H1 (cell line): ENCODE data around the gene DNER. TPM values are rescaled to one million over a fixed set of nuclear protein-coding genes. Genes with fewer than 3 reads are reported as not detected.
"Not testable (repeated sequence)": the region's sequence is repeated elsewhere in the genome, so short reads cannot be mapped to it uniquely, and the experiment has no call there.

Experiments used
- CTCF ChIA-PET: fragments of 300-600 bp; sonication (Branson Sonifier 250); formaldehyde crosslinking; loops from one replicate; lab custom pipeline; 2021; ENCODE audit not compliant: partially characterized antibody; lab: Charles Lee
- POLR2A ChIA-PET: fragments of 300-600 bp; sonication (Branson Sonifier 250); formaldehyde crosslinking; loops from one replicate; lab custom pipeline; 2021; ENCODE audit warnings: inconsistent platforms; ENCODE audit not compliant: partially characterized antibody; lab: Charles Lee
- DNase-seq, 2 experiments: peaks; one replicate each; pipeline versions ENCODE4 v3.0.0 to v3.0.0-alpha.2; 2010 to 2022; ENCODE audit warnings: low spot score in 2 of 2, low read depth in 1 of 2, mixed read lengths in 1 of 2
- FAIRE-seq: peaks from 2 replicates; lab custom pipeline; 2011; peaks lifted over from hg19 to GRCh38; lab: Jason Lieb, UNC
- H2AFZ ChIP-seq: 2 replicates; pipeline ENCODE4 v1.8.1; 2012; ENCODE audit warnings: low read length, inconsistent platforms
- H2AK5ac ChIP-seq: 2 replicates; pipeline ENCODE4 v1.6.1; 2013; ENCODE audit warnings: low read depth, low read length
- H2BK120ac ChIP-seq: replicated peaks from 2 replicates; pipeline ENCODE3; 2013; ENCODE audit warnings: low read depth, low read length, inconsistent platforms
- H2BK12ac ChIP-seq: 2 replicates; pipeline ENCODE4 v1.6.1; 2013; ENCODE audit warnings: low read depth, low read length
- H2BK15ac ChIP-seq: 2 replicates; pipeline ENCODE4 v1.6.1; 2013; ENCODE audit warnings: low read length
- H2BK20ac ChIP-seq: 2 replicates; pipeline ENCODE4 v1.6.1; 2013; ENCODE audit warnings: low read length
- H2BK5ac ChIP-seq: 2 replicates; pipeline ENCODE4 v1.6.1; 2013; ENCODE audit warnings: low read depth, low read length
- H3K14ac ChIP-seq: 2 replicates; pipeline ENCODE4 v1.6.1; 2013; ENCODE audit warnings: inconsistent platforms; ENCODE audit not compliant: insufficient read length
- H3K18ac ChIP-seq: 2 replicates; pipeline ENCODE4 v1.6.1; 2013; ENCODE audit warnings: low read length; ENCODE audit errors: extremely low read depth
- H3K23ac ChIP-seq: 2 replicates; pipeline ENCODE4 v1.6.1; 2013; ENCODE audit warnings: inconsistent platforms; ENCODE audit not compliant: insufficient read length
- H3K23me2 ChIP-seq: 2 replicates; pipeline ENCODE4 v1.6.1; 2013; ENCODE audit warnings: low read depth, low read length
- H3K27ac ChIP-seq: 2 replicates; pipeline ENCODE4 v1.6.1; 2011; ENCODE audit warnings: low read depth, low read length, inconsistent platforms
- H3K27me3 ChIP-seq, 4 experiments: replicated peaks in 1 of 4; 1 replicate in 1 of 4; 2 replicates in 3 of 4; pipeline versions ENCODE4 v1.6.1 to v1.8.1; 2011 to 2013; ENCODE audit warnings: low read length in 3 of 4, mild to moderate bottlenecking in 3 of 4, inconsistent platforms in 2 of 4, mixed read lengths in 2 of 4, moderate library complexity in 1 of 4; ENCODE audit not compliant: control insufficient read depth in 3 of 4, insufficient read depth in 3 of 4; ENCODE audit errors: extremely low read depth in 1 of 4
- H3K36me3 ChIP-seq, 4 experiments: 2 replicates each; pipeline versions ENCODE4 v1.6.1 to v1.8.1; 2011 to 2013; ENCODE audit warnings: mild to moderate bottlenecking in 4 of 4, low read length in 3 of 4, moderate library complexity in 2 of 4, control low read depth in 1 of 4, inconsistent platforms in 1 of 4; ENCODE audit not compliant: insufficient read depth in 4 of 4, control insufficient read depth in 2 of 4
- H3K4ac ChIP-seq: replicated peaks from 2 replicates; pipeline ENCODE3; 2013; ENCODE audit warnings: low read length, low read depth, mixed read lengths, inconsistent platforms; ENCODE audit not compliant: insufficient read length
- H3K4me1 ChIP-seq, 4 experiments: replicated peaks in 1 of 4; 1 replicate in 1 of 4; 2 replicates in 3 of 4; pipeline versions ENCODE4 v1.6.1 to v1.8.1; 2011 to 2013; ENCODE audit warnings: low read length in 3 of 4, inconsistent platforms in 2 of 4, mixed read lengths in 1 of 4; ENCODE audit not compliant: insufficient read depth in 4 of 4, control insufficient read depth in 3 of 4
- H3K4me2 ChIP-seq, 2 experiments: 2 replicates each; pipeline versions ENCODE4 v1.6.1 to v1.8.1; 2011 to 2013; ENCODE audit warnings: low read depth in 2 of 2, low read length in 2 of 2, control low read depth in 1 of 2, inconsistent platforms in 1 of 2, mild to moderate bottlenecking in 1 of 2; ENCODE audit not compliant: insufficient read depth in 1 of 2
- H3K4me3 ChIP-seq, 4 experiments: fragments of 200-600, 300-600 bp in 1 of 4; sonication (generic), shearing (Covaris generic), sonication (Bioruptor Twin) in 1 of 4; 2 replicates each; pipeline versions ENCODE4 v1.5.1 to v1.8.1; 2011 to 2016; ENCODE audit warnings: low read length in 4 of 4, low read depth in 3 of 4, control low read depth in 2 of 4, inconsistent platforms in 2 of 4, mild to moderate bottlenecking in 2 of 4, mixed read lengths in 1 of 4, moderate library complexity in 1 of 4; ENCODE audit not compliant: insufficient read depth in 2 of 4; ENCODE audit errors: extremely low read depth in 1 of 4
- H3K56ac ChIP-seq: replicated peaks from 2 replicates; pipeline ENCODE3; 2013; ENCODE audit warnings: low read depth, mild to moderate bottlenecking, mixed read lengths, low read length, inconsistent platforms; ENCODE audit not compliant: insufficient read length
- H3K79me1 ChIP-seq: 2 replicates; pipeline ENCODE4 v1.6.1; 2013; ENCODE audit warnings: low read depth, low read length, control low read depth
- H3K79me2 ChIP-seq, 2 experiments: 2 replicates each; pipeline versions ENCODE4 v1.6.1 to v1.8.1; 2012 to 2013; ENCODE audit warnings: low read length in 2 of 2, mild to moderate bottlenecking in 2 of 2, inconsistent platforms in 1 of 2; ENCODE audit not compliant: insufficient read depth in 2 of 2, control insufficient read depth in 1 of 2
- H3K9ac ChIP-seq, 4 experiments: replicated peaks in 1 of 4; 1 replicate in 1 of 4; 2 replicates in 3 of 4; pipeline versions ENCODE4 v1.6.1 to v1.8.1; 2011 to 2013; ENCODE audit warnings: low read depth in 3 of 4, low read length in 3 of 4, control low read depth in 2 of 4, mild to moderate bottlenecking in 2 of 4, moderate library complexity in 2 of 4, inconsistent platforms in 1 of 4; ENCODE audit errors: extremely low read depth in 1 of 4
- H3K9me3 ChIP-seq, 2 experiments: 2 replicates each; pipeline versions ENCODE4 v1.6.1 to v1.8.1; 2012 to 2013; ENCODE audit warnings: mild to moderate bottlenecking in 2 of 2, moderate library complexity in 2 of 2, control low read depth in 1 of 2, inconsistent platforms in 1 of 2, low read depth in 1 of 2, low read length in 1 of 2, mixed read lengths in 1 of 2; ENCODE audit not compliant: insufficient read depth in 2 of 2
- H4K20me1 ChIP-seq, 2 experiments: replicated peaks in 1 of 2; 2 replicates each; pipeline versions ENCODE3 to v1.8.1; 2011 to 2013; ENCODE audit warnings: inconsistent platforms in 2 of 2, low read length in 2 of 2, mild to moderate bottlenecking in 1 of 2; ENCODE audit not compliant: insufficient read depth in 2 of 2, control insufficient read depth in 1 of 2
- H4K5ac ChIP-seq: 2 replicates; pipeline ENCODE4 v1.6.1; 2013; ENCODE audit warnings: low read length, low read depth, mixed read lengths, inconsistent platforms; ENCODE audit not compliant: insufficient read length
- H4K8ac ChIP-seq: 2 replicates; pipeline ENCODE4 v1.8.0; 2013; ENCODE audit warnings: mild to moderate bottlenecking, moderate library complexity, low read length, inconsistent platforms; ENCODE audit not compliant: insufficient read depth; ENCODE audit errors: extremely low read depth
- H4K91ac ChIP-seq: replicated peaks from 2 replicates; pipeline ENCODE3; 2013; ENCODE audit warnings: low read length, mixed read lengths, inconsistent platforms; ENCODE audit not compliant: insufficient read length
- WGBS, 2 experiments: shearing (Covaris generic) in 1 of 2; methylation state at CpG; one replicate each; pipeline versions ENCODE4 v1.1.6 to v1.1.7; 2013 to 2015; ENCODE audit warnings: low lambda C conversion rate in 2 of 2, mixed read lengths in 2 of 2, inconsistent platforms in 1 of 2, low coverage in 1 of 2, missing lambda C conversion rate in 1 of 2; ENCODE audit not compliant: insufficient replicate concordance in 2 of 2, insufficient coverage in 1 of 2, insufficient read length in 1 of 2; ENCODE audit errors: extremely low coverage in 1 of 2, missing lambda C conversion rate in 1 of 2; 5-methylcytosine and 5-hydroxymethylcytosine counted together
- polyA plus RNA-seq, 7 experiments: library from polyadenylated mRNA; depleted of rRNA in 3 of 7; stranded (reverse) in 5 of 7; unstranded in 2 of 7; fragments of >200 nt in 5 of 7; fragments of 200-250 nt in 2 of 7; gene quantifications; 1 replicate in 5 of 7; 2 replicates in 1 of 7; 4 replicates in 1 of 7; pipeline versions ENCODE4 v1.2.1 to v1.2.3, GENCODE V29; 2011 to 2013; ENCODE audit warnings: missing spikeins in 2 of 7, mixed read lengths in 2 of 7
- total RNA-seq: library from RNA; stranded (reverse); fragmentation: NEBNext Ultra II Directional; extraction: Animal tissue kit (Norgen Biotek cat#: 25700); gene quantifications from 2 replicates; pipeline ENCODE4 v1.2.1, GENCODE V29; 2021

The DNER gene
- total and polyA plus RNA-seq, 2 of the 8 experiments (the other 6 are each of a cell fraction or from before 2014, with no cell fraction given): 6.8 to 16.3 TPM

DNA sequence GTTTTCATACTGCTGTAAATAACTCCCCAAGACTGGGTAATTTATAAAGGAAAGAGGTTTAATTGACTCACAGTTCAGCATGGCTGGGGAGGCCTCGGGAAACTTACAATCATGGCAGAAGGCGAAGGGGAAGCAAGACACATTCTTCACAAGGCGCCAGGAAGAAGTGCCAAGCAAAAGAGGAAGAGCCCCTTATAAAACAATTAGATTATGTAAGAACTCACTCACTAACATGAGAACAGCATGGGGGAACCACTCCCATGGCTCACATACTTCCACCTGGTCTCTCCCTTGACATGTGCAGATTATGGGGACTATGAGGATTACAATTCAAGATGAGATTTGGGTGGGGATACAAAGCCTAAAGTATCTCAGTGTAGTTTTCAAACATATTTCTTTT is 8.8 kb upstream of the DNER start:
- H3K4ac ChIP-seq, H3K56ac ChIP-seq, H4K5ac ChIP-seq, H4K8ac ChIP-seq, H4K91ac ChIP-seq, H3K23me2 ChIP-seq, H3K9ac ChIP-seq, POLR2A ChIA-PET, DNase-seq, FAIRE-seq, CTCF ChIA-PET, H2BK12ac ChIP-seq, H2BK20ac ChIP-seq, H3K18ac ChIP-seq, H3K27me3 ChIP-seq, H3K4me2 ChIP-seq, H3K9me3 ChIP-seq, H2AFZ ChIP-seq, H2AK5ac ChIP-seq, H4K20me1 ChIP-seq, H3K4me1 ChIP-seq, H3K4me3 ChIP-seq, H3K79me2 ChIP-seq, H3K79me1 ChIP-seq, H3K14ac ChIP-seq, H2BK5ac ChIP-seq, H3K27ac ChIP-seq, H2BK15ac ChIP-seq, H2BK120ac ChIP-seq, H3K23ac ChIP-seq, H3K36me3 ChIP-seq: not testable (repeated sequence)
- WGBS, 2 experiments: 91% methylated on average over 3 of the region's 3 CpGs; no CpG with 5 or more reads in 1 of the 2 experiments
